ENCODE results near the gene B4GALT2. TPM values are rescaled to one million over a fixed set of nuclear protein-coding genes. Genes with fewer than 3 reads are reported as not detected.

Gene B4GALT2
- total and polyA plus RNA-seq, 2 donors (not counting 3 experiments of a cell fraction or from before 2014, with no cell fraction given), result 80.0 to 103 TPM

GRCh38 chr1:43969416-43969745, 9.6 kb upstream of the B4GALT2 start:
- no peaks in the 10 kb centered on the region for H3K27me3 ChIP-seq (ENCODE audit: control insufficient read depth in 2 of 2, insufficient read depth in 2 of 2, low read length in 2 of 2)
- H3K4me3 ChIP-seq (replicated peaks in 1 of 3; ENCODE audit: insufficient read depth in 1 of 3, low read depth in 1 of 3, low read length in 3 of 3), result no peak overlapping the region
- ChIA-PET CTCF (interaction anchor here (0.8 kb wide), 1 partner anchor 23 kb away, joined by 4 read pairs; no protein-coding TSS in a partner anchor), POLR2A (interaction anchor here (0.7 to 1.4 kb wide), 2 partner anchors 62 to 319 kb away, joined by 3 read pairs; partner anchors contain the start of genes KDM4A and SLC6A9)
- peaks cover 11% of the 10 kb centered on the region for H3K4me1 ChIP-seq (ENCODE audit: control insufficient read depth, extremely low read depth, insufficient read depth, low read length)
- dilution Hi-C loops (cut with MboI; ENCODE audit: extremely low pct_ligation_motif_present, low sequenced_read_pairs), result no loop called here
- H3K79me2 ChIP-seq (ENCODE audit: control insufficient read depth, insufficient read depth, low read length), result peaks cover 4% of the 10 kb centered on the region
- BruUV-seq (replicated peaks), result no TSS peak
- H3K9me3 ChIP-seq (replicated peaks; ENCODE audit: control insufficient read depth, insufficient read depth, low read length), result no peaks in the 10 kb centered on the region
- H3K9me1 ChIP-seq (replicated peaks; ENCODE audit: control insufficient read depth, extremely low read depth, insufficient read depth, low read length), result no peaks in the 10 kb centered on the region
- H2AFZ ChIP-seq (ENCODE audit: low read depth, low read length), result no peak overlapping the region
- TF ChIP-seq FOS (IDR thresholded peaks at IDR 0.05; ENCODE audit: borderline replicate concordance, insufficient read depth, low read length), result no peak
- no peak for TF ChIP-seq MAX (IDR thresholded peaks at IDR 0.05; ENCODE audit: insufficient read depth, insufficient read length)
- no peak for TF ChIP-seq GATA2 (IDR thresholded peaks at IDR 0.05; ENCODE audit: insufficient read depth, insufficient read length, low read depth, low read length)
- no peak for TF ChIP-seq POLR2A (IDR thresholded peaks at IDR 0.05; ENCODE audit: low read depth, low read length)
- TF ChIP-seq MYC (IDR thresholded peaks at IDR 0.05; ENCODE audit: low read depth, low read length), result no peak
- TF ChIP-seq JUN (IDR thresholded peaks at IDR 0.05; ENCODE audit: borderline replicate concordance, insufficient read depth, insufficient read length, low read depth), result no peak
- no peak for TF ChIP-seq POLR2AphosphoS5 (IDR thresholded peaks at IDR 0.05; ENCODE audit: insufficient read depth, low read depth, low read length)
- TF ChIP-seq, protein P1, sequence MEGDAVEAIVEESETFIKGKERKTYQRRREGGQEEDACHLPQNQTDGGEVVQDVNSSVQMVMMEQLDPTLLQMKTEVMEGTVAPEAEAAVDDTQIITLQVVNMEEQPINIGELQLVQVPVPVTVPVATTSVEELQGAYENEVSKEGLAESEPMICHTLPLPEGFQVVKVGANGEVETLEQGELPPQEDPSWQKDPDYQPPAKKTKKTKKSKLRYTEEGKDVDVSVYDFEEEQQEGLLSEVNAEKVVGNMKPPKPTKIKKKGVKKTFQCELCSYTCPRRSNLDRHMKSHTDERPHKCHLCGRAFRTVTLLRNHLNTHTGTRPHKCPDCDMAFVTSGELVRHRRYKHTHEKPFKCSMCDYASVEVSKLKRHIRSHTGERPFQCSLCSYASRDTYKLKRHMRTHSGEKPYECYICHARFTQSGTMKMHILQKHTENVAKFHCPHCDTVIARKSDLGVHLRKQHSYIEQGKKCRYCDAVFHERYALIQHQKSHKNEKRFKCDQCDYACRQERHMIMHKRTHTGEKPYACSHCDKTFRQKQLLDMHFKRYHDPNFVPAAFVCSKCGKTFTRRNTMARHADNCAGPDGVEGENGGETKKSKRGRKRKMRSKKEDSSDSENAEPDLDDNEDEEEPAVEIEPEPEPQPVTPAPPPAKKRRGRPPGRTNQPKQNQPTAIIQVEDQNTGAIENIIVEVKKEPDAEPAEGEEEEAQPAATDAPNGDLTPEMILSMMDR (IDR thresholded peaks at IDR 0.05; ENCODE audit: extremely low read depth in 1 of 2, insufficient read depth in 1 of 2, low read depth in 1 of 2, low read length in 2 of 2), result no peak
- TF ChIP-seq EZH2 (IDR thresholded peaks at IDR 0.05; ENCODE audit: borderline replicate concordance, low read depth, low read length, severe bottlenecking), result no peak
- no peaks in the 10 kb centered on the region for H4K20me1 ChIP-seq (replicated peaks; ENCODE audit: control insufficient read depth, extremely low read depth, insufficient read depth, low read length)
- peaks cover 0 to 14% of the 10 kb centered on the region in 2 experiments for H3K36me3 ChIP-seq (ENCODE audit: control insufficient read depth in 2 of 2, extremely low read depth in 1 of 2, insufficient read depth in 2 of 2, low read length in 2 of 2)
- intact Hi-C loops (cut with micrococcal nuclease), result loop anchor here (1.0 to 2.0 kb wide), 2 partner anchors 23 to 61 kb away; partner anchors contain the start of genes IPO13 and SLC6A9
- DNase-seq (ENCODE audit: low read depth, low spot score) (no peak), FAIRE-seq (no peak)
- H3K9ac ChIP-seq (replicated peaks; ENCODE audit: extremely low read depth, insufficient read depth, low read length), result no peak overlapping the region
- H3K27ac ChIP-seq (ENCODE audit: insufficient read depth, low read depth, low read length), result no peak overlapping the region
- H3K4me2 ChIP-seq (ENCODE audit: insufficient read depth, low read length), result peak overlapping the region; percentile 44

Measured in endothelial cell of umbilical vein (primary cell).